Measurements from ENCODE around the gene TOPBP1.

GRCh38 chr3:133606902-133607301 is 54.8 kb downstream of the TOPBP1 start:
- TF ChIP-seq CTCF (IDR thresholded peaks at IDR 0.05; ENCODE audit: insufficient read depth, low read length, poor library complexity, severe bottlenecking) (no peak), EZH2phosphoT487 (conservative IDR thresholded peaks at IDR 0.05; ENCODE audit: low read length) (no peak)

Data from SU-DHL-6 (cell line).